HEK293T (cell line): Measurements from ENCODE around the gene ZHX3.

Source experiments
- CTCF ChIA-PET: fragments of 350-600 bp; formaldehyde crosslinking; extraction: SDS; loops from one replicate; lab custom pipeline; 2021; ENCODE audit warnings: antibody characterized with exemption, inconsistent platforms; lab: Yijun Ruan, JAX
- POLR2A ChIA-PET: fragments of 350-600 bp; formaldehyde crosslinking; extraction: SDS; loops from one replicate; lab custom pipeline; 2020; ENCODE audit warnings: antibody characterized with exemption, inconsistent platforms; lab: Yijun Ruan, JAX
- DNase-seq: peaks from one replicate; pipeline ENCODE4 v3.0.0; 2012; ENCODE audit warnings: mixed read lengths; ENCODE audit errors: extremely low spot score
- ARNT ChIP-seq: fragments of 450-650 bp; IDR thresholded peaks from 2 replicates; pipeline ENCODE4 v1.6.1; 2017; ENCODE audit warnings: mild to moderate bottlenecking
- BHLHE40 ChIP-seq: fragments of 450-650 bp; IDR thresholded peaks from 2 replicates; pipeline ENCODE4 v1.6.1; 2016; ENCODE audit warnings: mild to moderate bottlenecking, moderate library complexity, borderline replicate concordance
- CTBP1 ChIP-seq: fragments of 450-650 bp; IDR thresholded peaks from 2 replicates; pipeline ENCODE4 v1.6.1; 2016; ENCODE audit warnings: borderline replicate concordance
- ELF4 ChIP-seq: fragments of 450-650 bp; IDR thresholded peaks from 2 replicates; pipeline ENCODE4 v1.6.1; 2017; ENCODE audit warnings: antibody characterized with exemption
- FOXA1 ChIP-seq: fragments of 450-650 bp; IDR thresholded peaks from 2 replicates; pipeline ENCODE4 v1.6.1; 2016; ENCODE audit warnings: mild to moderate bottlenecking
- FOXK2 ChIP-seq: fragments of 450-650 bp; IDR thresholded peaks from 2 replicates; pipeline ENCODE4 v1.6.1; 2016; ENCODE audit warnings: mild to moderate bottlenecking
- FOXM1 ChIP-seq: fragments of 450-650 bp; IDR thresholded peaks from 2 replicates; pipeline ENCODE4 v1.6.1; 2017; ENCODE audit warnings: mild to moderate bottlenecking, borderline replicate concordance
- HDGF ChIP-seq: fragments of 450-650 bp; IDR thresholded peaks from 2 replicates; pipeline ENCODE4 v1.6.1; 2017; ENCODE audit warnings: antibody characterized with exemption, borderline replicate concordance
- L3MBTL2 ChIP-seq: fragments of 450-650 bp; conservative IDR thresholded peaks from 2 replicates; pipeline ENCODE4 v1.6.1; 2016; ENCODE audit warnings: mild to moderate bottlenecking
- LEF1 ChIP-seq: fragments of 450-650 bp; IDR thresholded peaks from 2 replicates; pipeline ENCODE4 v1.6.1; 2017; ENCODE audit warnings: mild to moderate bottlenecking, borderline replicate concordance
- NFRKB ChIP-seq: fragments of 450-650 bp; IDR thresholded peaks from 2 replicates; pipeline ENCODE4 v1.6.1; 2016; ENCODE audit warnings: mild to moderate bottlenecking, moderate library complexity
- PKNOX1 ChIP-seq: fragments of 450-650 bp; IDR thresholded peaks from 2 replicates; pipeline ENCODE4 v1.6.1; 2016
- SP1 ChIP-seq: fragments of 450-650 bp; IDR thresholded peaks from 2 replicates; pipeline ENCODE4 v1.6.1; 2017
- SUZ12 ChIP-seq: fragments of 450-650 bp; IDR thresholded peaks from 2 replicates; pipeline ENCODE4 v1.6.1; 2016; ENCODE audit warnings: mild to moderate bottlenecking
- TARDBP ChIP-seq: fragments of 450-650 bp; IDR thresholded peaks from 2 replicates; pipeline ENCODE4 v1.6.1; 2016
- ZNF384 ChIP-seq: fragments of 450-650 bp; IDR thresholded peaks from 2 replicates; pipeline ENCODE4 v1.6.1; 2016

ZHX3 gene

GRCh38 chr20:41272339-41272738, 45.2 kb downstream of the ZHX3 start:
- ChIA-PET CTCF (no interaction called here), POLR2A (no interaction called here)
- TF ChIP-seq ZNF384 (no peak), FOXA1 (no peak), ELF4 (no peak)
- no peak for DNase-seq

- ChIA-PET POLR2A (no interaction called here), CTCF (no interaction called here)
- TF ChIP-seq CTBP1 (no peak), LEF1 (no peak), FOXA1 (no peak), PKNOX1 (no peak), ARNT (no peak), HDGF (no peak), TARDBP (no peak), ELF4 (no peak), L3MBTL2 (no peak), SP1 (no peak), NFRKB (no peak), FOXM1 (no peak), SUZ12 (no peak)
- no peak for DNase-seq
These were observed 48.4 kb downstream of the ZHX3 start for GRCh38 chr20:41268917-41269652.

- CTCF ChIA-PET: no interaction called here
- no peak for DNase-seq
- TF ChIP-seq ZNF384: no peak
- no peak for TF ChIP-seq PKNOX1
- no peak for TF ChIP-seq FOXA1
- no peak for TF ChIP-seq TARDBP
- no peak for TF ChIP-seq SUZ12
- no peak for TF ChIP-seq SP1
- TF ChIP-seq HDGF: no peak
- TF ChIP-seq ARNT: no peak
- POLR2A ChIA-PET: no interaction called here
These were observed 49.1 kb downstream of the ZHX3 start for GRCh38 chr20:41268402-41268801.

GRCh38 chr20:41265938-41266337, 51.6 kb downstream of the ZHX3 start:
- POLR2A ChIA-PET: no interaction called here

GRCh38 chr20:41264819-41265218, 52.7 kb downstream of the ZHX3 start:
- POLR2A ChIA-PET: no interaction called here
- TF ChIP-seq FOXK2 (no peak), BHLHE40 (no peak), CTBP1 (no peak), FOXA1 (no peak), TARDBP (no peak), L3MBTL2 (no peak), ELF4 (no peak)

More at GRCh38 chr20:41265938-41266337, 51.6 kb downstream of the ZHX3 start:
- CTCF ChIA-PET: no interaction called here
- TF ChIP-seq SP1 (no peak), FOXA1 (no peak), ARNT (no peak), FOXK2 (no peak), CTBP1 (no peak), SUZ12 (no peak), BHLHE40 (no peak), L3MBTL2 (no peak), ELF4 (no peak), FOXM1 (no peak), ZNF384 (no peak), TARDBP (no peak), PKNOX1 (no peak), HDGF (no peak), LEF1 (no peak), NFRKB (no peak)
- no peak for DNase-seq

GRCh38 chr20:41261790-41262717, 55.5 kb downstream of the ZHX3 start:
- POLR2A ChIA-PET: no interaction called here
- CTCF ChIA-PET: no interaction called here
- no peak for DNase-seq
- TF ChIP-seq SP1 (no peak), ZNF384 (no peak), FOXM1 (no peak), TARDBP (no peak), LEF1 (no peak), CTBP1 (no peak), ARNT (no peak), NFRKB (no peak), FOXA1 (no peak), FOXK2 (no peak), L3MBTL2 (no peak), ELF4 (no peak), HDGF (no peak), SUZ12 (no peak), PKNOX1 (no peak), BHLHE40 (no peak)

More at GRCh38 chr20:41264819-41265218, 52.7 kb downstream of the ZHX3 start:
- CTCF ChIA-PET: no interaction called here
- DNase-seq: no peak
